Measurements from ENCODE around the gene ABCC2. TPM values are rescaled to one million over a fixed set of nuclear protein-coding genes. Genes with fewer than 3 reads are reported as not detected.
"Not testable (repeated sequence)": the region's sequence is repeated elsewhere in the genome, so short reads cannot be mapped to it uniquely, and the experiment has no call there.

ABCC2 gene
- total and polyA plus RNA-seq, 8 donors = 0.67 to 1.7 (median 1.1) TPM

GRCh38 chr10:99859585-99859984 lies 77.1 kb downstream of the ABCC2 start:
- H3K9me3 ChIP-seq = no peaks in the 10 kb centered on the region
- intact Hi-C loops (cut with DNase I) = no loop called here
- H3K4me3 ChIP-seq = no peak overlapping the region
- H3K27ac ChIP-seq = no peak overlapping the region
- peak in 1 of 4 donors; percentile 11 for TF ChIP-seq CTCF (IDR thresholded peaks at IDR 0.05)
- 26 to 29% methylated on average over 5 of the region's 5 CpGs for WGBS, 2 donors
- ATAC-seq (peak in 1 of 4 donors; percentile 31), FAIRE-seq (no peak), DNase-seq (no peak)
- no peaks in the 10 kb centered on the region for H3K36me3 ChIP-seq
- H3K4me1 ChIP-seq = no peaks in the 10 kb centered on the region
- H3K27me3 ChIP-seq = no peaks in the 10 kb centered on the region

GRCh38 chr10:99860466-99860865 lies 78.0 kb downstream of the ABCC2 start:
- 87 to 91% methylated on average over 8 of the region's 8 CpGs for whole genome bisulfite sequencing, 2 donors
- no peak overlapping the region for H3K4me3 ChIP-seq
- no peaks in the 10 kb centered on the region for H3K36me3 ChIP-seq
- FAIRE-seq = no peak
- no peak overlapping the region for H3K27ac ChIP-seq
- DNase-seq = no peak
- no peaks in the 10 kb centered on the region for H3K4me1 ChIP-seq
- no peak for ATAC-seq
- intact Hi-C loops (cut with DNase I) = no loop called here
- no peak for TF ChIP-seq CTCF (IDR thresholded peaks at IDR 0.05)
- no peaks in the 10 kb centered on the region for H3K27me3 ChIP-seq
- no peaks in the 10 kb centered on the region for H3K9me3 ChIP-seq

GRCh38 chr10:99863535-99864240 lies 81.2 kb downstream of the ABCC2 start:
- FAIRE-seq; H3K4me1 ChIP-seq; H3K27ac ChIP-seq; H3K36me3 ChIP-seq; H3K9me3 ChIP-seq; DNase-seq; intact Hi-C loops (cut with DNase I); ATAC-seq; H3K4me3 ChIP-seq; H3K27me3 ChIP-seq: not testable (repeated sequence)
- 68 to 71% methylated on average over 9 of the region's 9 CpGs for WGBS, 2 donors

- FAIRE-seq; H3K27ac ChIP-seq; intact Hi-C loops (cut with DNase I); DNase-seq; H3K4me1 ChIP-seq; H3K36me3 ChIP-seq; H3K9me3 ChIP-seq; H3K4me3 ChIP-seq; ATAC-seq; H3K27me3 ChIP-seq: not testable (repeated sequence)
- WGBS, 2 donors = 76 to 77% methylated on average over 2 to 3 of the region's 3 CpGs
Observed at GRCh38 chr10:99867250-99867649, 84.8 kb downstream of the ABCC2 start.

- intact Hi-C loops (cut with DNase I) = no loop called here
- WGBS, 2 donors = 69% methylated on average over 9 of the region's 9 CpGs
Observed at GRCh38 chr10:99869581-99870122, 87.2 kb downstream of the ABCC2 start.

More at GRCh38 chr10:99869581-99870122, 87.2 kb downstream of the ABCC2 start:
- Histone ChIP-seq H3K4me1 (no peaks in the 10 kb centered on the region), H3K27ac (no peak overlapping the region), H3K27me3 (no peaks in the 10 kb centered on the region), H3K4me3 (no peak overlapping the region), H3K9me3 (no peaks in the 10 kb centered on the region), H3K36me3 (no peaks in the 10 kb centered on the region)
- no peak for ATAC-seq
- FAIRE-seq = no peak
- DNase-seq = no peak
- no peak for TF ChIP-seq CTCF (IDR thresholded peaks at IDR 0.05)
